SK-N-SH (cell line): ENCODE data around the gene C2orf72. TPM values are rescaled to one million over a fixed set of nuclear protein-coding genes. Genes with fewer than 3 reads are reported as not detected.

Source experiments
- CTCF ChIA-PET: fragments of 300-600, 350-600 bp; formaldehyde crosslinking; extraction: SDS; loops from one replicate; lab custom pipeline; 2021; lab: Yijun Ruan, JAX
- POLR2A ChIA-PET: fragments of 350-600 bp; sonication (Branson Sonifier 250); formaldehyde crosslinking; extraction: SDS; loops from one replicate; lab custom pipeline; 2020; ENCODE audit warnings: antibody characterized with exemption, inconsistent platforms; lab: Yijun Ruan, JAX
- DNase-seq: peaks from one replicate; pipeline ENCODE4 v3.0.0; 2012
- H2AFZ ChIP-seq: fragments of 200-600 bp; sonication (generic); 2 replicates; pipeline ENCODE4 v1.8.1; 2016; ENCODE audit warnings: antibody characterized with exemption, mild to moderate bottlenecking, low read depth
- H3F3A ChIP-seq: fragments of 200-600 bp; sonication (generic); replicated peaks from 2 replicates; pipeline ENCODE3; 2016; ENCODE audit warnings: antibody characterized with exemption, mild to moderate bottlenecking; ENCODE audit not compliant: insufficient read depth
- H3K27ac ChIP-seq, 2 experiments: fragments of 200-500 bp in 1 of 2; fragments of 200-600 bp in 1 of 2; sonication (Bioruptor generic) in 1 of 2; sonication (generic), shearing (Covaris generic) in 1 of 2; 2 replicates each; pipeline versions ENCODE4 v1.5.1 to v1.6.1; 2014 to 2016; ENCODE audit warnings: low read depth in 2 of 2, inconsistent platforms in 1 of 2, low read length in 1 of 2, mild to moderate bottlenecking in 1 of 2, mixed read lengths in 1 of 2
- H3K27me3 ChIP-seq: fragments of 200-600 bp; sonication (generic), shearing (Covaris generic); 2 replicates; pipeline ENCODE4 v1.6.1; 2016; ENCODE audit warnings: mixed run types; ENCODE audit not compliant: insufficient read depth
- H3K36me3 ChIP-seq, 2 experiments: fragments of 200-500 bp in 1 of 2; fragments of 200-600 bp in 1 of 2; sonication (Bioruptor generic) in 1 of 2; sonication (generic) in 1 of 2; replicated peaks in 1 of 2; 2 replicates each; pipeline versions ENCODE3 to v1.5.1; 2014 to 2016; ENCODE audit warnings: low read length in 1 of 2, mild to moderate bottlenecking in 1 of 2; ENCODE audit not compliant: insufficient read depth in 2 of 2, control insufficient read depth in 1 of 2
- H3K4me1 ChIP-seq, 2 experiments: fragments of 200-500 bp in 1 of 2; fragments of 200-600 bp in 1 of 2; sonication (Bioruptor generic) in 1 of 2; sonication (generic), shearing (Covaris generic) in 1 of 2; 2 replicates each; pipeline versions ENCODE4 v1.5.1 to v1.6.1; 2014 to 2016; ENCODE audit warnings: low read depth in 1 of 2, low read length in 1 of 2, mixed run types in 1 of 2; ENCODE audit not compliant: insufficient read depth in 2 of 2, control insufficient read depth in 1 of 2
- H3K4me2 ChIP-seq: fragments of 200-600 bp; sonication (generic), shearing (Covaris generic); 2 replicates; pipeline ENCODE4 v1.6.1; 2017; ENCODE audit warnings: mixed run types
- H3K4me3 ChIP-seq, 2 experiments: fragments of 200-500 bp in 1 of 2; fragments of 200-600 bp in 1 of 2; sonication (Bioruptor generic) in 1 of 2; sonication (generic), shearing (Covaris generic) in 1 of 2; 2 replicates each; pipeline versions ENCODE4 v1.5.1 to v1.8.1; 2014 to 2016; ENCODE audit warnings: low read depth in 2 of 2, inconsistent platforms in 1 of 2, low read length in 1 of 2, mild to moderate bottlenecking in 1 of 2, mixed read lengths in 1 of 2, moderate library complexity in 1 of 2
- H3K79me2 ChIP-seq: fragments of 200-600 bp; sonication (generic); 2 replicates; pipeline ENCODE4 v1.8.1; 2017; ENCODE audit warnings: mild to moderate bottlenecking; ENCODE audit not compliant: insufficient read depth
- H3K9ac ChIP-seq: fragments of 200-600 bp; sonication (generic); 2 replicates; pipeline ENCODE4 v1.6.1; 2017; ENCODE audit warnings: mixed run types
- H3K9me2 ChIP-seq: fragments of 200-600 bp; sonication (generic); 2 replicates; pipeline ENCODE4 v1.6.1; 2017; ENCODE audit warnings: mixed run types
- H3K9me3 ChIP-seq: fragments of 200-600 bp; sonication (generic); 2 replicates; pipeline ENCODE4 v1.6.1; 2017; ENCODE audit warnings: mixed run types, mild to moderate bottlenecking, moderate library complexity
- H4K20me1 ChIP-seq: fragments of 200-600 bp; sonication (generic); 2 replicates; pipeline ENCODE4 v1.6.1; 2017; ENCODE audit warnings: mild to moderate bottlenecking, mixed run types; ENCODE audit not compliant: insufficient read depth
- ELF1 ChIP-seq: IDR thresholded peaks from 2 replicates; pipeline ENCODE4 v1.4.0; 2012
- FOSL2 ChIP-seq: IDR thresholded peaks from 2 replicates; pipeline ENCODE4 v1.4.0; 2012; ENCODE audit warnings: low read depth, mild to moderate bottlenecking, moderate library complexity, borderline replicate concordance
- GATA2 ChIP-seq: sonication (generic); formaldehyde crosslinking; IDR thresholded peaks from 2 replicates; pipeline ENCODE4 v1.5.0; 2020; ENCODE audit warnings: mild to moderate bottlenecking, missing genetic modification reagents
- JUND ChIP-seq: IDR thresholded peaks from 2 replicates; pipeline ENCODE4 v1.4.0; 2012
- MEF2A ChIP-seq: IDR thresholded peaks from 2 replicates; pipeline ENCODE4 v1.4.0; 2012; ENCODE audit warnings: low read depth, borderline replicate concordance
- NFIC ChIP-seq: IDR thresholded peaks from 2 replicates; pipeline ENCODE4 v1.4.0; 2012; ENCODE audit warnings: borderline replicate concordance
- RCOR1 ChIP-seq: fragments of 150-350 bp; IDR thresholded peaks from 2 replicates; pipeline ENCODE4 v1.6.1; 2017; ENCODE audit warnings: antibody characterized with exemption, low read length
- RXRA ChIP-seq: IDR thresholded peaks from 2 replicates; pipeline ENCODE4 v1.4.0; 2012; ENCODE audit warnings: low read depth, mild to moderate bottlenecking, borderline replicate concordance
- TEAD4 ChIP-seq: IDR thresholded peaks from 2 replicates; pipeline ENCODE4 v1.4.0; 2012; ENCODE audit warnings: mild to moderate bottlenecking, borderline replicate concordance; ENCODE audit not compliant: insufficient read depth
- WGBS: methylation state at CpG from one replicate; pipeline ENCODE4 v1.1.6; 2017; ENCODE audit warnings: low lambda C conversion rate; 5-methylcytosine and 5-hydroxymethylcytosine counted together
- polyA plus RNA-seq, 3 experiments: library from polyadenylated mRNA; depleted of rRNA; stranded (reverse); fragments of >200 nt; gene quantifications; 2 replicates each; pipeline ENCODE4 v1.2.3, GENCODE V29; 2012
- TF ChIP-seq, protein P1 (sequence below): IDR thresholded peaks from 2 replicates; pipeline ENCODE4 v1.4.0; 2012; ENCODE audit warnings: low read depth, borderline replicate concordance
- TF ChIP-seq, protein P2 (sequence below): fragments of 200-600 bp; sonication (generic); IDR thresholded peaks from 2 replicates; pipeline ENCODE4 v1.6.1; 2017; ENCODE audit warnings: antibody characterized with exemption, mild to moderate bottlenecking, moderate library complexity
- TF ChIP-seq, protein P3 (sequence below): fragments of 150-350 bp; IDR thresholded peaks from 2 replicates; pipeline ENCODE4 v1.6.1; 2017; ENCODE audit warnings: antibody characterized with exemption, low read length, low read depth, borderline replicate concordance
- TF ChIP-seq, protein P4 (sequence below): IDR thresholded peaks from 2 replicates; pipeline ENCODE4 v1.4.0; 2012; ENCODE audit warnings: low read depth
- TF ChIP-seq, protein P5 (sequence below): fragments of 150-350 bp; IDR thresholded peaks from 2 replicates; pipeline ENCODE4 v1.6.1; 2016; ENCODE audit warnings: mild to moderate bottlenecking, low read depth, low read length

Gene C2orf72
- polyA plus RNA-seq, 1 of the 3 experiments (the other 2 are of a cell fraction): 0.35 TPM

DNA sequence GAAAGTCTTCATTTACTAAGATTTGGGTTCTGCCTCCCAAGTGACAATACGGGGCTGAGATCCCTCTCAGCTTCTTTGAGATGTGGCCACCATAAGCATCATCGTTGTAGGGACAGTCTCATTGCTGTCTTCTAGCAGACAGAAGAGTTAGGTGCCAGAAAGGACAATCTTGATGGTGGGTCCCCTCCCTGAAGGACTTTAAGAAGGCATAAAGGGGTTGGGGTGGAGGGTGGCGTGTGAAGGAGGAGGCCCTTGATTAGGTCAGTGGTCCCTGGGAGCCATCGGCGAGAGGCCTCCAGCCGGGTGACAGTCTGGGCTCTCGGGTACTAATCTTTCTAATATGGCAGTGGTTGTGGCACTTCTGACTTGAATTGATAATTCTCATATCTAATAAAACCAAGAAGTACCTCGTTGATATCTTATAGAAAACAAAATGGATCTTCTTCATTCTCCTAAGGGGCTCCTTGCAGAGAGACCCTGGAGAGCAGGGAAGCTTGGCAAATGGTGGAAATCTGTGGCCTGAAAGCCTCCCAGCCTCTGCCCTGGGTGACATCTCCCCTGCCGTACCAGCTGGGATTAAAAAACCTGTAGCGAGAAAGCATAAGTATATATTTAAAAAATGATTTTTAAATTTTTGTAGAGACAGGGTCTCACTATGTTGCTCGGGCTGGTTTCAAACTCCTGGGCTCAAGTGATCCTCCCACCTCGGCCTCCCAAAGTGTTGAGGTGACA is 12.1 kb downstream of the C2orf72 start (continued):
- TF ChIP-seq TEAD4 (no peak), FOSL2 (no peak), GATA2 (no peak), NFIC (no peak), ELF1 (no peak), JUND (no peak)
- TF ChIP-seq, protein P1, sequence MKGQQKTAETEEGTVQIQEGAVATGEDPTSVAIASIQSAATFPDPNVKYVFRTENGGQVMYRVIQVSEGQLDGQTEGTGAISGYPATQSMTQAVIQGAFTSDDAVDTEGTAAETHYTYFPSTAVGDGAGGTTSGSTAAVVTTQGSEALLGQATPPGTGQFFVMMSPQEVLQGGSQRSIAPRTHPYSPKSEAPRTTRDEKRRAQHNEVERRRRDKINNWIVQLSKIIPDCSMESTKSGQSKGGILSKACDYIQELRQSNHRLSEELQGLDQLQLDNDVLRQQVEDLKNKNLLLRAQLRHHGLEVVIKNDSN: no peak

DNA sequence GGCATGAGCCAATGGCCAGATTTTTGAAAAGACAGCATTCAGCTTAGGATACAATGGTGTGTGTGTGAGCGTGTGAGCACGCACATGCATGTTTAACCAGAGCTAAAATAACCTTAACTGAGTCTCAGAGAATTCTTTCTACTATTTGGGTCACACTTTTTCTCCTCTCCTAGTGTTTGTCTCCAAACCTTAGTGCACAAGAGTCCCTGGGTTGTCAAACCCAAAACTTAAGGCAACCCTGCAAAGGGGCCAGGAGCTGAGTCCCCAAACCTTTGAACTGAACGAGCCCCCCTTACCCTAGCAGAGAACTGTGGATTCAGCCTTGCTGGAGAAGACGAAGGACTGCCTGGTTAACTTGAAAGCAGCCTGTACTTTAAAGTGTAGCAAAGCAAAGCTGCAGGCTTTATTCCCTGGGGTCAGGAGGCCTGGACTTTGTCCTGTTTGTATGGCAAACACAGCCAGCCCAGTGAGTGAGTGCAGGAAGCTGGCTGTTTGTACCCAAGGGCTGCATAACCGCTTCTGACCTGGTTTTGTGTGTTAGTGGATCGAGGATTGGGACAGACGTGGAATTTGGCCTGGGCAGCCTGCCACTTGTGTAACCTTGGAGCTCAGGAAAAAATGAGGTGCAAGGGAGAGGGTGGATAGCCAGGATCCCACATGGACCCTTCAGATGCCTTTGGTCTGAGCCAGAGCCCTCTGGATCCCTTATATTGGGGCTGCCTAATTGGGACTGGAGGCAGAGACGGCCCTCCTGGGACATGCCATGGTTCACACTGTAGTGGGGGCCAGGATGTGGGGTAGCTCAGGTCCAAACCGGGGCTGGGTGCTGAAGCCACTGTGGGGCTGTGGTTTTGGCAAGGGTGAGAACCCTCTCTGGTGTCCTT is 12.9 kb downstream of the C2orf72 start:
- no peaks in the 10 kb centered on the region for H3K36me3 ChIP-seq
- no peaks in the 10 kb centered on the region for H3K9me2 ChIP-seq
- H4K20me1 ChIP-seq: no peaks in the 10 kb centered on the region
- no peak overlapping the region for H3K4me3 ChIP-seq
- H3F3A ChIP-seq: no peaks in the 10 kb centered on the region
- ChIA-PET CTCF (interaction anchor here (0.6 to 3.9 kb wide), 8 partner anchors 12 to 237 kb away, joined by 3 to 38 read pairs (median 3); partner anchors contain the start of gene C2orf72), POLR2A (no interaction called here)
- no peaks in the 10 kb centered on the region for H3K9me3 ChIP-seq
- TF ChIP-seq, protein P2, sequence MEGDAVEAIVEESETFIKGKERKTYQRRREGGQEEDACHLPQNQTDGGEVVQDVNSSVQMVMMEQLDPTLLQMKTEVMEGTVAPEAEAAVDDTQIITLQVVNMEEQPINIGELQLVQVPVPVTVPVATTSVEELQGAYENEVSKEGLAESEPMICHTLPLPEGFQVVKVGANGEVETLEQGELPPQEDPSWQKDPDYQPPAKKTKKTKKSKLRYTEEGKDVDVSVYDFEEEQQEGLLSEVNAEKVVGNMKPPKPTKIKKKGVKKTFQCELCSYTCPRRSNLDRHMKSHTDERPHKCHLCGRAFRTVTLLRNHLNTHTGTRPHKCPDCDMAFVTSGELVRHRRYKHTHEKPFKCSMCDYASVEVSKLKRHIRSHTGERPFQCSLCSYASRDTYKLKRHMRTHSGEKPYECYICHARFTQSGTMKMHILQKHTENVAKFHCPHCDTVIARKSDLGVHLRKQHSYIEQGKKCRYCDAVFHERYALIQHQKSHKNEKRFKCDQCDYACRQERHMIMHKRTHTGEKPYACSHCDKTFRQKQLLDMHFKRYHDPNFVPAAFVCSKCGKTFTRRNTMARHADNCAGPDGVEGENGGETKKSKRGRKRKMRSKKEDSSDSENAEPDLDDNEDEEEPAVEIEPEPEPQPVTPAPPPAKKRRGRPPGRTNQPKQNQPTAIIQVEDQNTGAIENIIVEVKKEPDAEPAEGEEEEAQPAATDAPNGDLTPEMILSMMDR: no peak
- TF ChIP-seq FOSL2 (no peak), RCOR1 (no peak), TEAD4 (no peak), RXRA (no peak), MEF2A (no peak), ELF1 (no peak)
- TF ChIP-seq, protein P3, sequence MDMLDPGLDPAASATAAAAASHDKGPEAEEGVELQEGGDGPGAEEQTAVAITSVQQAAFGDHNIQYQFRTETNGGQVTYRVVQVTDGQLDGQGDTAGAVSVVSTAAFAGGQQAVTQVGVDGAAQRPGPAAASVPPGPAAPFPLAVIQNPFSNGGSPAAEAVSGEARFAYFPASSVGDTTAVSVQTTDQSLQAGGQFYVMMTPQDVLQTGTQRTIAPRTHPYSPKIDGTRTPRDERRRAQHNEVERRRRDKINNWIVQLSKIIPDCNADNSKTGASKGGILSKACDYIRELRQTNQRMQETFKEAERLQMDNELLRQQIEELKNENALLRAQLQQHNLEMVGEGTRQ: no peak
- TF ChIP-seq, protein P4, sequence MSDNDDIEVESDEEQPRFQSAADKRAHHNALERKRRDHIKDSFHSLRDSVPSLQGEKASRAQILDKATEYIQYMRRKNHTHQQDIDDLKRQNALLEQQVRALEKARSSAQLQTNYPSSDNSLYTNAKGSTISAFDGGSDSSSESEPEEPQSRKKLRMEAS: no peak
- TF ChIP-seq, protein P5, sequence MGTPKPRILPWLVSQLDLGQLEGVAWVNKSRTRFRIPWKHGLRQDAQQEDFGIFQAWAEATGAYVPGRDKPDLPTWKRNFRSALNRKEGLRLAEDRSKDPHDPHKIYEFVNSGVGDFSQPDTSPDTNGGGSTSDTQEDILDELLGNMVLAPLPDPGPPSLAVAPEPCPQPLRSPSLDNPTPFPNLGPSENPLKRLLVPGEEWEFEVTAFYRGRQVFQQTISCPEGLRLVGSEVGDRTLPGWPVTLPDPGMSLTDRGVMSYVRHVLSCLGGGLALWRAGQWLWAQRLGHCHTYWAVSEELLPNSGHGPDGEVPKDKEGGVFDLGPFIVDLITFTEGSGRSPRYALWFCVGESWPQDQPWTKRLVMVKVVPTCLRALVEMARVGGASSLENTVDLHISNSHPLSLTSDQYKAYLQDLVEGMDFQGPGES: no peak
- no peaks in the 10 kb centered on the region for H3K27me3 ChIP-seq
- 54% methylated on average over 6 of the region's 9 CpGs for WGBS
- no peak overlapping the region for H3K27ac ChIP-seq
- no peak overlapping the region for H2AFZ ChIP-seq
- peaks cover 0 to 5% of the 10 kb centered on the region in 2 experiments; a peak in 1 of 4 replicates for H3K4me1 ChIP-seq
- H3K4me2 ChIP-seq: no peak overlapping the region
- no peak for DNase-seq
- H3K9ac ChIP-seq: no peak overlapping the region
- no peaks in the 10 kb centered on the region for H3K79me2 ChIP-seq
